Right lobe of liver (tissue), 6 donors: ENCODE data around the gene LRRIQ1. TPM values are rescaled to one million over a fixed set of nuclear protein-coding genes. Genes with fewer than 3 reads are reported as not detected.

ENCODE experiments used
- ATAC-seq, 4 donors: fragments of 200-7000 bp; cut with Tn5 transposase; one replicate each; pipeline ENCODE4 v1.9.1; 2020; ENCODE audit warnings: mild to moderate bottlenecking in 4 of 4, moderate library complexity in 4 of 4
- DNase-seq, 3 donors: peaks; one replicate each; pipeline ENCODE4 v3.0.0-alpha.2; 2020
- H3K27ac ChIP-seq, 3 donors: fragments of 200-600 bp; one replicate each; pipeline ENCODE4 v1.8.0; 2022
- H3K27me3 ChIP-seq, 2 donors: fragments of 200-600 bp; one replicate each; pipeline ENCODE4 v1.8.0; 2022
- H3K36me3 ChIP-seq, 4 donors: fragments of 200-600 bp; sonication (generic) in 1 of 4; one replicate each; pipeline versions ENCODE4 v1.5.1 to v1.8.0; 2017 to 2022; ENCODE audit warnings: control low read depth in 1 of 4
- H3K4me1 ChIP-seq, 4 donors: fragments of 200-600 bp; sonication (generic) in 1 of 4; one replicate each; pipeline versions ENCODE4 v1.5.1 to v1.8.0; 2017 to 2022; ENCODE audit warnings: control low read depth in 1 of 4
- H3K4me3 ChIP-seq, 3 donors: fragments of 200-600 bp; one replicate each; pipeline ENCODE4 v1.8.0; 2022
- H3K9me3 ChIP-seq, 4 donors: fragments of 200-600 bp; sonication (generic) in 1 of 4; one replicate each; pipeline versions ENCODE4 v1.5.1 to v1.8.0; 2017 to 2022; ENCODE audit warnings: control low read depth in 1 of 4
- POLR2A ChIP-seq: fragments of 450-650 bp; IDR thresholded peaks from one replicate; pipeline ENCODE4 v1.6.1; 2017; ENCODE audit warnings: antibody characterized with exemption, mild to moderate bottlenecking
- WGBS: methylation state at CpG from one replicate; pipeline ENCODE4 v1.1.6; 2018; ENCODE audit warnings: low coverage, low lambda C conversion rate; ENCODE audit not compliant: insufficient coverage; ENCODE audit errors: missing lambda C conversion rate; 5-methylcytosine and 5-hydroxymethylcytosine counted together
- intact Hi-C, 2 donors: fragments of 100-400 bp; cut with DNase I; formaldehyde crosslinking; loops; one replicate each; pipeline versions ENCODE4 v1.11.2 to v1.14.1; 2022
- total RNA-seq, 6 experiments: library from RNA; depleted of rRNA in 2 of 6; stranded (reverse); fragments of >200 nt in 2 of 6; fragmentation: NEBNext Ultra II Directional in 3 of 6; extraction: Animal tissue kit (Norgen Biotek cat#: 25700) in 3 of 6; gene quantifications; one replicate each; pipeline versions ENCODE4 v1.1.0 to v1.2.4, GENCODE V29; 2016 to 2023
- TF ChIP-seq, protein P1 (sequence below), 4 donors: fragments of 200-600 bp in 3 of 4; fragments of 450-650 bp in 1 of 4; IDR thresholded peaks; one replicate each; pipeline versions ENCODE4 v1.5.1 to v1.8.0; 2016 to 2022; ENCODE audit warnings: antibody characterized with exemption in 4 of 4, mild to moderate bottlenecking in 2 of 4
- donor health status: DM: no; HTN: yes; CAD: no.
- donor health status: DM: no; HTN: no; CAD: no.
- donor health status: DM: no; HTN: no; CAD: no.
- donor health status: DM: no; HTN: yes; CAD: no.
- donor health status: DM: no; HTN: yes; CAD: no.

LRRIQ1 gene
- total RNA-seq, 6 experiments from 2014 or later: 0.04 to 0.23 TPM; not detected in 4

DNA sequence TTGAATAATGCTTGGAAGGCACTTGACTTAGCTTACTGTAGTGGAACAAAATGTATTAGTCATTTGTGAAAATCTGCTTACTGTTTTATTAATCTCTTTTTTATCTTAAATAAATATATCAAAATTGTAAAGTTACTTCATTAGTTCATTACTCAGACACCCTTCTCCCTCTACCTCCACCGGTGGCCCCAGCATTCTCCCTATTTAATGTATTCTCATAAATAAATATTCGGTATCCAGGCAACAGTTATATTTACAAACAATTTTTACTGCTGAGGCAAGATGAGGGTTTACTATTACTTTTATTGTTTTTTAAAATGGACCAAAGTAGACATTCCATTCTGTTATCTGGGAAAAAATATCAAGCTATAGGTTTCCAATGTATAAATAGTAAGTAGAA is 224.3 kb downstream of the LRRIQ1 start:
- ATAC-seq: no peak
- intact Hi-C loops: no loop called here
- 67% methylated on average over 2 of the region's 2 CpGs for WGBS
- TF ChIP-seq POLR2A: no peak
- TF ChIP-seq, protein P1, sequence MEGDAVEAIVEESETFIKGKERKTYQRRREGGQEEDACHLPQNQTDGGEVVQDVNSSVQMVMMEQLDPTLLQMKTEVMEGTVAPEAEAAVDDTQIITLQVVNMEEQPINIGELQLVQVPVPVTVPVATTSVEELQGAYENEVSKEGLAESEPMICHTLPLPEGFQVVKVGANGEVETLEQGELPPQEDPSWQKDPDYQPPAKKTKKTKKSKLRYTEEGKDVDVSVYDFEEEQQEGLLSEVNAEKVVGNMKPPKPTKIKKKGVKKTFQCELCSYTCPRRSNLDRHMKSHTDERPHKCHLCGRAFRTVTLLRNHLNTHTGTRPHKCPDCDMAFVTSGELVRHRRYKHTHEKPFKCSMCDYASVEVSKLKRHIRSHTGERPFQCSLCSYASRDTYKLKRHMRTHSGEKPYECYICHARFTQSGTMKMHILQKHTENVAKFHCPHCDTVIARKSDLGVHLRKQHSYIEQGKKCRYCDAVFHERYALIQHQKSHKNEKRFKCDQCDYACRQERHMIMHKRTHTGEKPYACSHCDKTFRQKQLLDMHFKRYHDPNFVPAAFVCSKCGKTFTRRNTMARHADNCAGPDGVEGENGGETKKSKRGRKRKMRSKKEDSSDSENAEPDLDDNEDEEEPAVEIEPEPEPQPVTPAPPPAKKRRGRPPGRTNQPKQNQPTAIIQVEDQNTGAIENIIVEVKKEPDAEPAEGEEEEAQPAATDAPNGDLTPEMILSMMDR (IDR thresholded peaks at IDR 0.05): no peak
- H3K4me1 ChIP-seq: no peaks in the 10 kb centered on the region
- no peak overlapping the region for H3K27ac ChIP-seq
- H3K36me3 ChIP-seq: no peaks in the 10 kb centered on the region
- DNase-seq: no peak
- H3K27me3 ChIP-seq: no peaks in the 10 kb centered on the region
- H3K4me3 ChIP-seq: no peak overlapping the region
- no peaks in the 10 kb centered on the region for H3K9me3 ChIP-seq

DNA sequence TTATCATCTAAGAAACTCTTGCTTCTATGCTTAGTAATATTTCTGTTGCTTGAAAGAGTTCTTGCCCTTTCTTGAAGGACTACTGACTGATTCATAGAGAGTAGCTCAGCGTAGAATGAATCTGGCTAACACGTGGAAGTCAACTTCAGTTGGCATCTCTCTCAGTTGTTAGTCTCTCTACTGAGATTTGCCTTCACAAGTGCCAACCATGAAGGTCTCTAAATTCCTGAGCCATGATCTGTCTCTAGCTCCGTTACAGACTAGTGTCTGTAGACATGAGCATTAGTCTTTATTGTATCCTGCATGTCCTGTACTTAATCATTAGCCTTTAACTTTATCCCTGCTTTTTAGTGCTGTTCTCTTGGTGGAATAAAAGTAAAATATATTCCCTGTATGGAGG is 224.7 kb downstream of the LRRIQ1 start:
- no peaks in the 10 kb centered on the region for H3K4me1 ChIP-seq
- no peaks in the 10 kb centered on the region for H3K36me3 ChIP-seq
- intact Hi-C loops: no loop called here
- H3K4me3 ChIP-seq: no peak overlapping the region
- no peaks in the 10 kb centered on the region for H3K9me3 ChIP-seq
- 19% methylated on average over 2 of the region's 3 CpGs for WGBS
- no peak overlapping the region for H3K27ac ChIP-seq
- no peak for ATAC-seq
- H3K27me3 ChIP-seq: no peaks in the 10 kb centered on the region
- DNase-seq: no peak
- TF ChIP-seq, protein P1 (IDR thresholded peaks at IDR 0.05): no peak
- no peak for TF ChIP-seq POLR2A

DNA sequence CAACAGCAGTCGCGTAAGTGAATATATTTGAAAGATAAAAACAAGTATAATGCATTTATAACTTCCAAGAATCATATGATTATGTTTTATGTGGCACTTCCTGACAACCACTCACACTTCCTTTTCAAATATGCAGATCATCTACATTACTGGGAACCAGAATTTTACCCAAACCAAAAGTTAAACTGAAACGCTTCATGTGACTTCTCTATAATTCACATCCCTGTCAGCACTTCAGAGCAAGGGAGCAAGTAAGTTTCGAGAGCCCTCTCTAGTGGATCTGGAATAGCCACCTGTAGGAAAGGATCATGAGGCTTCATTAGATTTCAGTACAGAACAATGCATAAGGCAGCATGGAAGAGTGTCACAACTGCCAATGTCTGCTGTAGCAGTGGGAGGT is 230.2 kb downstream of the LRRIQ1 start:
- no peaks in the 10 kb centered on the region for H3K36me3 ChIP-seq
- H3K4me3 ChIP-seq: no peak overlapping the region
- 28% methylated on average over 4 of the region's 4 CpGs for WGBS
- H3K9me3 ChIP-seq: no peaks in the 10 kb centered on the region
- H3K27ac ChIP-seq: no peak overlapping the region
- TF ChIP-seq, protein P1 (IDR thresholded peaks at IDR 0.05): no peak
- TF ChIP-seq POLR2A: no peak
- no peaks in the 10 kb centered on the region for H3K4me1 ChIP-seq
- ATAC-seq: no peak
- H3K27me3 ChIP-seq: peaks cover 0 to 7% of the 10 kb centered on the region in 2 donors
- DNase-seq: no peak
- intact Hi-C loops: no loop called here

DNA sequence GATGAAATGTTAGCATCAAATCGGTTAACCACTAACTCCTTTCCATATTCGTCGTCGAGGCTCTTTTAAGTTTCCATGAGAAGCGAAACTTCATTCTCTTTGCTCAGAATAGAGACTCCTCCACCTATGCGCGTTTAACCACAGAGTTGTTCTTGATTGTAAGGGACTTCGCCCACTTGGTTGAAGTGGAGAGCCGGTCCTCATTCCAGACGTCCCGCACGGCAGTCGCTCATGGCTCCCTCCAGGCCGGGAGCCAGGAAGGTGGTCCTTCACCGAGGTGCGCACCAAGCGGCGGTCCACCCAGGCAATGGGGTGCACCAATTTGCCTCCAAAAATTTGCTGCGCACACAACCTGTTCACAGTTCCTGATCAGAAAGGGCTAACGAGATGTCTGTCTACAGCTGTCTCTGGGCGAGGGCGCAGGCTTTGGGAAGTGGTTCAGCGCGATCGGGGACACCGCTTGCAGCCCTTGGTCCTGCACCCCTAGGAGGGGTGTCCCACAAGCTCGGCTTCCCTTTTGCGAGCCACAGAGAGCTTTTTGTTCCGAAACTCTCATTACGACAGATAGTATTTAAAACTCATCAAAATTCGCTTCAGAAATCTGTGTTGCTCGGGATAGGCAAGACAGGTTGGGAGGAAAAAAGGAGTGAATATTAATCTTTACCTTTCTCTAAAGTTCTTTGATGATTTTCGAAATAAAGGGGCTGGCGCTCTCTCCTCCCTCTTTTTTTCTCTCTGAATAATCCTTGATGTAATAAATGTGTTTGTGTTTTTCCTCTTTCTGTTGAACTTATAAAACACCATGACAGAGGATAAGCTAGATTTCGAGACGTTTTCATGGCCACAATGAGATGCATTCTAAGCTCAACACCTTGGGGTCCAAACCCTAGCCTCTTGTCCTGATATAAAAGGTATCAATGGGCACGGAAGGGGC is 237.5 kb downstream of the LRRIQ1 start:
- no peak overlapping the region for H3K4me3 ChIP-seq
- H3K4me1 ChIP-seq: peaks cover 0 to 3% (median 0%) of the 10 kb centered on the region in 4 donors
- H3K9me3 ChIP-seq: no peaks in the 10 kb centered on the region
- DNase-seq (no peak), ATAC-seq (no peak)
- TF ChIP-seq, protein P1 (IDR thresholded peaks at IDR 0.05): no peak
- no peak for TF ChIP-seq POLR2A
- no peaks in the 10 kb centered on the region for H3K36me3 ChIP-seq
- no peak overlapping the region for H3K27ac ChIP-seq
- WGBS: 5% methylated on average over 35 of the region's 37 CpGs
- intact Hi-C loops: no loop called here
- H3K27me3 ChIP-seq: peaks cover 0 to 24% of the 10 kb centered on the region in 2 donors
